ENCODE measurements around the gene S100A4.

DNA sequence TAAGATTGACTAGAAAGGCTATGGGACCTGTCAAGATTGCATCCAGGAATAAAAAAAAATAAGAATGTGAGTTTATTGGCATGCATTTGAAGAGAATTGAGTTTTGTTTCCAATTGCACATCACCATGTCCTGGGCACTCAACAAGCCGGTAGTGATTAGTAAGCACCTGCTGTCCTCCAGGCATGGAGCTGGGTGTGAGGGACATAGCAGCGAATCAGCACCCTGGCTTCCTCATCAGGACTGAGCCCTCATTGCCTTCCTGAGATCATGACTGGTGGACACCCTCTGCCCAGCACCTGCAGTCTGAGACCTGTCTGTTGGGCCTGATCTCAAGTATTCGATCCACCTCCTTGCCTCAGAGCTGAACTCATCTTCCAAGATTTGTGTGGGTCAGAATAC lies 36.6 kb downstream of the S100A4 start:
- TF ChIP-seq NR2C2 (CRISPR knock-in tag; IDR thresholded peaks at IDR 0.05) (no peak), FOXP1 (CRISPR knock-in tag; IDR thresholded peaks at IDR 0.05; ENCODE audit: borderline replicate concordance) (no peak), ZNF121 (CRISPR knock-in tag; IDR thresholded peaks at IDR 0.05) (no peak), MYBL2 (CRISPR knock-in tag; IDR thresholded peaks at IDR 0.05) (no peak), FOXJ3 (CRISPR knock-in tag; IDR thresholded peaks at IDR 0.05; ENCODE audit: borderline replicate concordance) (no peak), NFYB (CRISPR knock-in tag; conservative IDR thresholded peaks at IDR 0.05; ENCODE audit: low read depth) (no peak), OVOL2 (CRISPR knock-in tag; IDR thresholded peaks at IDR 0.05; ENCODE audit: borderline replicate concordance) (no peak)
- TF ChIP-seq, protein P1, sequence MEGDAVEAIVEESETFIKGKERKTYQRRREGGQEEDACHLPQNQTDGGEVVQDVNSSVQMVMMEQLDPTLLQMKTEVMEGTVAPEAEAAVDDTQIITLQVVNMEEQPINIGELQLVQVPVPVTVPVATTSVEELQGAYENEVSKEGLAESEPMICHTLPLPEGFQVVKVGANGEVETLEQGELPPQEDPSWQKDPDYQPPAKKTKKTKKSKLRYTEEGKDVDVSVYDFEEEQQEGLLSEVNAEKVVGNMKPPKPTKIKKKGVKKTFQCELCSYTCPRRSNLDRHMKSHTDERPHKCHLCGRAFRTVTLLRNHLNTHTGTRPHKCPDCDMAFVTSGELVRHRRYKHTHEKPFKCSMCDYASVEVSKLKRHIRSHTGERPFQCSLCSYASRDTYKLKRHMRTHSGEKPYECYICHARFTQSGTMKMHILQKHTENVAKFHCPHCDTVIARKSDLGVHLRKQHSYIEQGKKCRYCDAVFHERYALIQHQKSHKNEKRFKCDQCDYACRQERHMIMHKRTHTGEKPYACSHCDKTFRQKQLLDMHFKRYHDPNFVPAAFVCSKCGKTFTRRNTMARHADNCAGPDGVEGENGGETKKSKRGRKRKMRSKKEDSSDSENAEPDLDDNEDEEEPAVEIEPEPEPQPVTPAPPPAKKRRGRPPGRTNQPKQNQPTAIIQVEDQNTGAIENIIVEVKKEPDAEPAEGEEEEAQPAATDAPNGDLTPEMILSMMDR (IDR thresholded peaks at IDR 0.05) = no peak
- TF ChIP-seq, protein P2, sequence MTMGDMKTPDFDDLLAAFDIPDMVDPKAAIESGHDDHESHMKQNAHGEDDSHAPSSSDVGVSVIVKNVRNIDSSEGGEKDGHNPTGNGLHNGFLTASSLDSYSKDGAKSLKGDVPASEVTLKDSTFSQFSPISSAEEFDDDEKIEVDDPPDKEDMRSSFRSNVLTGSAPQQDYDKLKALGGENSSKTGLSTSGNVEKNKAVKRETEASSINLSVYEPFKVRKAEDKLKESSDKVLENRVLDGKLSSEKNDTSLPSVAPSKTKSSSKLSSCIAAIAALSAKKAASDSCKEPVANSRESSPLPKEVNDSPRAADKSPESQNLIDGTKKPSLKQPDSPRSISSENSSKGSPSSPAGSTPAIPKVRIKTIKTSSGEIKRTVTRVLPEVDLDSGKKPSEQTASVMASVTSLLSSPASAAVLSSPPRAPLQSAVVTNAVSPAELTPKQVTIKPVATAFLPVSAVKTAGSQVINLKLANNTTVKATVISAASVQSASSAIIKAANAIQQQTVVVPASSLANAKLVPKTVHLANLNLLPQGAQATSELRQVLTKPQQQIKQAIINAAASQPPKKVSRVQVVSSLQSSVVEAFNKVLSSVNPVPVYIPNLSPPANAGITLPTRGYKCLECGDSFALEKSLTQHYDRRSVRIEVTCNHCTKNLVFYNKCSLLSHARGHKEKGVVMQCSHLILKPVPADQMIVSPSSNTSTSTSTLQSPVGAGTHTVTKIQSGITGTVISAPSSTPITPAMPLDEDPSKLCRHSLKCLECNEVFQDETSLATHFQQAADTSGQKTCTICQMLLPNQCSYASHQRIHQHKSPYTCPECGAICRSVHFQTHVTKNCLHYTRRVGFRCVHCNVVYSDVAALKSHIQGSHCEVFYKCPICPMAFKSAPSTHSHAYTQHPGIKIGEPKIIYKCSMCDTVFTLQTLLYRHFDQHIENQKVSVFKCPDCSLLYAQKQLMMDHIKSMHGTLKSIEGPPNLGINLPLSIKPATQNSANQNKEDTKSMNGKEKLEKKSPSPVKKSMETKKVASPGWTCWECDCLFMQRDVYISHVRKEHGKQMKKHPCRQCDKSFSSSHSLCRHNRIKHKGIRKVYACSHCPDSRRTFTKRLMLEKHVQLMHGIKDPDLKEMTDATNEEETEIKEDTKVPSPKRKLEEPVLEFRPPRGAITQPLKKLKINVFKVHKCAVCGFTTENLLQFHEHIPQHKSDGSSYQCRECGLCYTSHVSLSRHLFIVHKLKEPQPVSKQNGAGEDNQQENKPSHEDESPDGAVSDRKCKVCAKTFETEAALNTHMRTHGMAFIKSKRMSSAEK (CRISPR knock-in tag; IDR thresholded peaks at IDR 0.05; ENCODE audit: borderline replicate concordance) = no peak
- TF ChIP-seq, protein P3, sequence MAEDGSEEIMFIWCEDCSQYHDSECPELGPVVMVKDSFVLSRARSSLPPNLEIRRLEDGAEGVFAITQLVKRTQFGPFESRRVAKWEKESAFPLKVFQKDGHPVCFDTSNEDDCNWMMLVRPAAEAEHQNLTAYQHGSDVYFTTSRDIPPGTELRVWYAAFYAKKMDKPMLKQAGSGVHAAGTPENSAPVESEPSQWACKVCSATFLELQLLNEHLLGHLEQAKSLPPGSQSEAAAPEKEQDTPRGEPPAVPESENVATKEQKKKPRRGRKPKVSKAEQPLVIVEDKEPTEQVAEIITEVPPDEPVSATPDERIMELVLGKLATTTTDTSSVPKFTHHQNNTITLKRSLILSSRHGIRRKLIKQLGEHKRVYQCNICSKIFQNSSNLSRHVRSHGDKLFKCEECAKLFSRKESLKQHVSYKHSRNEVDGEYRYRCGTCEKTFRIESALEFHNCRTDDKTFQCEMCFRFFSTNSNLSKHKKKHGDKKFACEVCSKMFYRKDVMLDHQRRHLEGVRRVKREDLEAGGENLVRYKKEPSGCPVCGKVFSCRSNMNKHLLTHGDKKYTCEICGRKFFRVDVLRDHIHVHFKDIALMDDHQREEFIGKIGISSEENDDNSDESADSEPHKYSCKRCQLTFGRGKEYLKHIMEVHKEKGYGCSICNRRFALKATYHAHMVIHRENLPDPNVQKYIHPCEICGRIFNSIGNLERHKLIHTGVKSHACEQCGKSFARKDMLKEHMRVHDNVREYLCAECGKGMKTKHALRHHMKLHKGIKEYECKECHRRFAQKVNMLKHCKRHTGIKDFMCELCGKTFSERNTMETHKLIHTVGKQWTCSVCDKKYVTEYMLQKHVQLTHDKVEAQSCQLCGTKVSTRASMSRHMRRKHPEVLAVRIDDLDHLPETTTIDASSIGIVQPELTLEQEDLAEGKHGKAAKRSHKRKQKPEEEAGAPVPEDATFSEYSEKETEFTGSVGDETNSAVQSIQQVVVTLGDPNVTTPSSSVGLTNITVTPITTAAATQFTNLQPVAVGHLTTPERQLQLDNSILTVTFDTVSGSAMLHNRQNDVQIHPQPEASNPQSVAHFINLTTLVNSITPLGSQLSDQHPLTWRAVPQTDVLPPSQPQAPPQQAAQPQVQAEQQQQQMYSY (CRISPR knock-in tag; IDR thresholded peaks at IDR 0.05) = no peak
- TF ChIP-seq, protein P4, sequence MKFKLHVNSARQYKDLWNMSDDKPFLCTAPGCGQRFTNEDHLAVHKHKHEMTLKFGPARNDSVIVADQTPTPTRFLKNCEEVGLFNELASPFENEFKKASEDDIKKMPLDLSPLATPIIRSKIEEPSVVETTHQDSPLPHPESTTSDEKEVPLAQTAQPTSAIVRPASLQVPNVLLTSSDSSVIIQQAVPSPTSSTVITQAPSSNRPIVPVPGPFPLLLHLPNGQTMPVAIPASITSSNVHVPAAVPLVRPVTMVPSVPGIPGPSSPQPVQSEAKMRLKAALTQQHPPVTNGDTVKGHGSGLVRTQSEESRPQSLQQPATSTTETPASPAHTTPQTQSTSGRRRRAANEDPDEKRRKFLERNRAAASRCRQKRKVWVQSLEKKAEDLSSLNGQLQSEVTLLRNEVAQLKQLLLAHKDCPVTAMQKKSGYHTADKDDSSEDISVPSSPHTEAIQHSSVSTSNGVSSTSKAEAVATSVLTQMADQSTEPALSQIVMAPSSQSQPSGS (CRISPR knock-in tag; IDR thresholded peaks at IDR 0.05; ENCODE audit: borderline replicate concordance, low read depth) = no peak

All from WTC11 (cell line).